H1 (cell line): ENCODE results near the gene YBX2. TPM values are rescaled to one million over a fixed set of nuclear protein-coding genes. Genes with fewer than 3 reads are reported as not detected.

Experiments used
- CTCF ChIA-PET: fragments of 300-600 bp; sonication (Branson Sonifier 250); formaldehyde crosslinking; loops from one replicate; lab custom pipeline; 2021; ENCODE audit not compliant: partially characterized antibody; lab: Charles Lee
- POLR2A ChIA-PET: fragments of 300-600 bp; sonication (Branson Sonifier 250); formaldehyde crosslinking; loops from one replicate; lab custom pipeline; 2021; ENCODE audit warnings: inconsistent platforms; ENCODE audit not compliant: partially characterized antibody; lab: Charles Lee
- DNase-seq, 2 experiments: peaks; one replicate each; pipeline versions ENCODE4 v3.0.0 to v3.0.0-alpha.2; 2010 to 2022; ENCODE audit warnings: low spot score in 2 of 2, low read depth in 1 of 2, mixed read lengths in 1 of 2
- FAIRE-seq: peaks from 2 replicates; lab custom pipeline; 2011; peaks lifted over from hg19 to GRCh38; lab: Jason Lieb, UNC
- H2AFZ ChIP-seq: 2 replicates; pipeline ENCODE4 v1.8.1; 2012; ENCODE audit warnings: low read length, inconsistent platforms
- H2AK5ac ChIP-seq: 2 replicates; pipeline ENCODE4 v1.6.1; 2013; ENCODE audit warnings: low read depth, low read length
- H2BK120ac ChIP-seq: replicated peaks from 2 replicates; pipeline ENCODE3; 2013; ENCODE audit warnings: low read depth, low read length, inconsistent platforms
- H2BK12ac ChIP-seq: 2 replicates; pipeline ENCODE4 v1.6.1; 2013; ENCODE audit warnings: low read depth, low read length
- H2BK15ac ChIP-seq: 2 replicates; pipeline ENCODE4 v1.6.1; 2013; ENCODE audit warnings: low read length
- H2BK20ac ChIP-seq: 2 replicates; pipeline ENCODE4 v1.6.1; 2013; ENCODE audit warnings: low read length
- H2BK5ac ChIP-seq: 2 replicates; pipeline ENCODE4 v1.6.1; 2013; ENCODE audit warnings: low read depth, low read length
- H3K14ac ChIP-seq: 2 replicates; pipeline ENCODE4 v1.6.1; 2013; ENCODE audit warnings: inconsistent platforms; ENCODE audit not compliant: insufficient read length
- H3K18ac ChIP-seq: 2 replicates; pipeline ENCODE4 v1.6.1; 2013; ENCODE audit warnings: low read length; ENCODE audit errors: extremely low read depth
- H3K23ac ChIP-seq: 2 replicates; pipeline ENCODE4 v1.6.1; 2013; ENCODE audit warnings: inconsistent platforms; ENCODE audit not compliant: insufficient read length
- H3K23me2 ChIP-seq: 2 replicates; pipeline ENCODE4 v1.6.1; 2013; ENCODE audit warnings: low read depth, low read length
- H3K27ac ChIP-seq: 2 replicates; pipeline ENCODE4 v1.6.1; 2011; ENCODE audit warnings: low read depth, low read length, inconsistent platforms
- H3K27me3 ChIP-seq, 4 experiments: replicated peaks in 1 of 4; 1 replicate in 1 of 4; 2 replicates in 3 of 4; pipeline versions ENCODE4 v1.6.1 to v1.8.1; 2011 to 2013; ENCODE audit warnings: low read length in 3 of 4, mild to moderate bottlenecking in 3 of 4, inconsistent platforms in 2 of 4, mixed read lengths in 2 of 4, moderate library complexity in 1 of 4; ENCODE audit not compliant: control insufficient read depth in 3 of 4, insufficient read depth in 3 of 4; ENCODE audit errors: extremely low read depth in 1 of 4
- H3K36me3 ChIP-seq, 4 experiments: 2 replicates each; pipeline versions ENCODE4 v1.6.1 to v1.8.1; 2011 to 2013; ENCODE audit warnings: mild to moderate bottlenecking in 4 of 4, low read length in 3 of 4, moderate library complexity in 2 of 4, control low read depth in 1 of 4, inconsistent platforms in 1 of 4; ENCODE audit not compliant: insufficient read depth in 4 of 4, control insufficient read depth in 2 of 4
- H3K4ac ChIP-seq: replicated peaks from 2 replicates; pipeline ENCODE3; 2013; ENCODE audit warnings: low read length, low read depth, mixed read lengths, inconsistent platforms; ENCODE audit not compliant: insufficient read length
- H3K4me1 ChIP-seq, 4 experiments: replicated peaks in 1 of 4; 1 replicate in 1 of 4; 2 replicates in 3 of 4; pipeline versions ENCODE4 v1.6.1 to v1.8.1; 2011 to 2013; ENCODE audit warnings: low read length in 3 of 4, inconsistent platforms in 2 of 4, mixed read lengths in 1 of 4; ENCODE audit not compliant: insufficient read depth in 4 of 4, control insufficient read depth in 3 of 4
- H3K4me2 ChIP-seq, 2 experiments: 2 replicates each; pipeline versions ENCODE4 v1.6.1 to v1.8.1; 2011 to 2013; ENCODE audit warnings: low read depth in 2 of 2, low read length in 2 of 2, control low read depth in 1 of 2, inconsistent platforms in 1 of 2, mild to moderate bottlenecking in 1 of 2; ENCODE audit not compliant: insufficient read depth in 1 of 2
- H3K4me3 ChIP-seq, 4 experiments: fragments of 200-600, 300-600 bp in 1 of 4; sonication (generic), shearing (Covaris generic), sonication (Bioruptor Twin) in 1 of 4; 2 replicates each; pipeline versions ENCODE4 v1.5.1 to v1.8.1; 2011 to 2016; ENCODE audit warnings: low read length in 4 of 4, low read depth in 3 of 4, control low read depth in 2 of 4, inconsistent platforms in 2 of 4, mild to moderate bottlenecking in 2 of 4, mixed read lengths in 1 of 4, moderate library complexity in 1 of 4; ENCODE audit not compliant: insufficient read depth in 2 of 4; ENCODE audit errors: extremely low read depth in 1 of 4
- H3K56ac ChIP-seq: replicated peaks from 2 replicates; pipeline ENCODE3; 2013; ENCODE audit warnings: low read depth, mild to moderate bottlenecking, mixed read lengths, low read length, inconsistent platforms; ENCODE audit not compliant: insufficient read length
- H3K79me1 ChIP-seq: 2 replicates; pipeline ENCODE4 v1.6.1; 2013; ENCODE audit warnings: low read depth, low read length, control low read depth
- H3K79me2 ChIP-seq, 2 experiments: 2 replicates each; pipeline versions ENCODE4 v1.6.1 to v1.8.1; 2012 to 2013; ENCODE audit warnings: low read length in 2 of 2, mild to moderate bottlenecking in 2 of 2, inconsistent platforms in 1 of 2; ENCODE audit not compliant: insufficient read depth in 2 of 2, control insufficient read depth in 1 of 2
- H3K9ac ChIP-seq, 4 experiments: replicated peaks in 1 of 4; 1 replicate in 1 of 4; 2 replicates in 3 of 4; pipeline versions ENCODE4 v1.6.1 to v1.8.1; 2011 to 2013; ENCODE audit warnings: low read depth in 3 of 4, low read length in 3 of 4, control low read depth in 2 of 4, mild to moderate bottlenecking in 2 of 4, moderate library complexity in 2 of 4, inconsistent platforms in 1 of 4; ENCODE audit errors: extremely low read depth in 1 of 4
- H3K9me3 ChIP-seq, 2 experiments: 2 replicates each; pipeline versions ENCODE4 v1.6.1 to v1.8.1; 2012 to 2013; ENCODE audit warnings: mild to moderate bottlenecking in 2 of 2, moderate library complexity in 2 of 2, control low read depth in 1 of 2, inconsistent platforms in 1 of 2, low read depth in 1 of 2, low read length in 1 of 2, mixed read lengths in 1 of 2; ENCODE audit not compliant: insufficient read depth in 2 of 2
- H4K20me1 ChIP-seq, 2 experiments: replicated peaks in 1 of 2; 2 replicates each; pipeline versions ENCODE3 to v1.8.1; 2011 to 2013; ENCODE audit warnings: inconsistent platforms in 2 of 2, low read length in 2 of 2, mild to moderate bottlenecking in 1 of 2; ENCODE audit not compliant: insufficient read depth in 2 of 2, control insufficient read depth in 1 of 2
- H4K5ac ChIP-seq: 2 replicates; pipeline ENCODE4 v1.6.1; 2013; ENCODE audit warnings: low read length, low read depth, mixed read lengths, inconsistent platforms; ENCODE audit not compliant: insufficient read length
- H4K8ac ChIP-seq: 2 replicates; pipeline ENCODE4 v1.8.0; 2013; ENCODE audit warnings: mild to moderate bottlenecking, moderate library complexity, low read length, inconsistent platforms; ENCODE audit not compliant: insufficient read depth; ENCODE audit errors: extremely low read depth
- H4K91ac ChIP-seq: replicated peaks from 2 replicates; pipeline ENCODE3; 2013; ENCODE audit warnings: low read length, mixed read lengths, inconsistent platforms; ENCODE audit not compliant: insufficient read length
- HDAC6 ChIP-seq: IDR thresholded peaks from one replicate; pipeline ENCODE4 v1.7.1; 2012; ENCODE audit warnings: low read depth, mild to moderate bottlenecking, inconsistent platforms, low read length, moderate library complexity
- RFX5 ChIP-seq: IDR thresholded peaks from 2 replicates; pipeline ENCODE4 v1.6.1; 2011; ENCODE audit warnings: low read depth, low read length, improper control_type of control experiment, borderline replicate concordance
- SIX5 ChIP-seq: IDR thresholded peaks from 2 replicates; pipeline ENCODE4 v1.6.1; 2011; ENCODE audit warnings: mild to moderate bottlenecking, low read depth, low read length
- TAF1 ChIP-seq: IDR thresholded peaks from 2 replicates; pipeline ENCODE4 v1.6.1; 2011; ENCODE audit warnings: mild to moderate bottlenecking, low read depth, low read length
- WGBS, 2 experiments: shearing (Covaris generic) in 1 of 2; methylation state at CpG; one replicate each; pipeline versions ENCODE4 v1.1.6 to v1.1.7; 2013 to 2015; ENCODE audit warnings: low lambda C conversion rate in 2 of 2, mixed read lengths in 2 of 2, inconsistent platforms in 1 of 2, low coverage in 1 of 2, missing lambda C conversion rate in 1 of 2; ENCODE audit not compliant: insufficient replicate concordance in 2 of 2, insufficient coverage in 1 of 2, insufficient read length in 1 of 2; ENCODE audit errors: extremely low coverage in 1 of 2, missing lambda C conversion rate in 1 of 2; 5-methylcytosine and 5-hydroxymethylcytosine counted together
- polyA plus RNA-seq, 7 experiments: library from polyadenylated mRNA; depleted of rRNA in 3 of 7; stranded (reverse) in 5 of 7; unstranded in 2 of 7; fragments of >200 nt in 5 of 7; fragments of 200-250 nt in 2 of 7; gene quantifications; 1 replicate in 5 of 7; 2 replicates in 1 of 7; 4 replicates in 1 of 7; pipeline versions ENCODE4 v1.2.1 to v1.2.3, GENCODE V29; 2011 to 2013; ENCODE audit warnings: missing spikeins in 2 of 7, mixed read lengths in 2 of 7
- total RNA-seq: library from RNA; stranded (reverse); fragmentation: NEBNext Ultra II Directional; extraction: Animal tissue kit (Norgen Biotek cat#: 25700); gene quantifications from 2 replicates; pipeline ENCODE4 v1.2.1, GENCODE V29; 2021
- TF ChIP-seq, protein P1 (sequence below), 3 experiments: IDR thresholded peaks; 1 replicate in 2 of 3; 2 replicates in 1 of 3; pipeline versions ENCODE4 v1.5.1 to v1.6.1; 2011; ENCODE audit warnings: low read length in 3 of 3, mild to moderate bottlenecking in 3 of 3, inconsistent platforms in 2 of 3, low read depth in 1 of 3, moderate library complexity in 1 of 3; ENCODE audit not compliant: insufficient read depth in 1 of 3; ENCODE audit errors: control extremely low read depth in 1 of 3

YBX2 gene
- total and polyA plus RNA-seq, 2 of the 8 experiments (the other 6 are each of a cell fraction or from before 2014, with no cell fraction given), result 19.2 to 30.5 TPM

GRCh38 chr17:7266784-7267183 is 27.7 kb downstream of the YBX2 start:
- no peak overlapping the region for H2BK120ac ChIP-seq
- H3K23me2 ChIP-seq, result peaks cover 3% of the 10 kb centered on the region
- H3K9ac ChIP-seq, result no peak overlapping the region
- H2AFZ ChIP-seq, result no peak overlapping the region
- no peak overlapping the region for H4K8ac ChIP-seq
- no peak overlapping the region for H3K14ac ChIP-seq
- FAIRE-seq (no peak), DNase-seq (no peak)
- peak overlapping the region; percentile 35 for H4K91ac ChIP-seq
- POLR2A ChIA-PET, result interaction anchor here (0.8 to 13.7 kb wide), 7 partner anchors 8 to 63 kb away, joined by 3 to 159 read pairs (median 6); partner anchors contain the start of genes ACADVL, DLG4, DVL2 and GABARAP
- H2BK15ac ChIP-seq, result no peak overlapping the region
- no peak overlapping the region for H3K27ac ChIP-seq
- H3K36me3 ChIP-seq, result no peaks in the 10 kb centered on the region
- no peak for TF ChIP-seq TAF1
- no peak for TF ChIP-seq RFX5
- no peak for TF ChIP-seq HDAC6
- TF ChIP-seq, protein P1, sequence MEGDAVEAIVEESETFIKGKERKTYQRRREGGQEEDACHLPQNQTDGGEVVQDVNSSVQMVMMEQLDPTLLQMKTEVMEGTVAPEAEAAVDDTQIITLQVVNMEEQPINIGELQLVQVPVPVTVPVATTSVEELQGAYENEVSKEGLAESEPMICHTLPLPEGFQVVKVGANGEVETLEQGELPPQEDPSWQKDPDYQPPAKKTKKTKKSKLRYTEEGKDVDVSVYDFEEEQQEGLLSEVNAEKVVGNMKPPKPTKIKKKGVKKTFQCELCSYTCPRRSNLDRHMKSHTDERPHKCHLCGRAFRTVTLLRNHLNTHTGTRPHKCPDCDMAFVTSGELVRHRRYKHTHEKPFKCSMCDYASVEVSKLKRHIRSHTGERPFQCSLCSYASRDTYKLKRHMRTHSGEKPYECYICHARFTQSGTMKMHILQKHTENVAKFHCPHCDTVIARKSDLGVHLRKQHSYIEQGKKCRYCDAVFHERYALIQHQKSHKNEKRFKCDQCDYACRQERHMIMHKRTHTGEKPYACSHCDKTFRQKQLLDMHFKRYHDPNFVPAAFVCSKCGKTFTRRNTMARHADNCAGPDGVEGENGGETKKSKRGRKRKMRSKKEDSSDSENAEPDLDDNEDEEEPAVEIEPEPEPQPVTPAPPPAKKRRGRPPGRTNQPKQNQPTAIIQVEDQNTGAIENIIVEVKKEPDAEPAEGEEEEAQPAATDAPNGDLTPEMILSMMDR (IDR thresholded peaks at IDR 0.05; ENCODE audit: control extremely low read depth in 1 of 3, insufficient read depth in 1 of 3, low read depth in 1 of 3, low read length in 3 of 3), result no peak
- TF ChIP-seq SIX5, result no peak
- H3K4me1 ChIP-seq, result peaks cover 0 to 8% (median 4%) of the 10 kb centered on the region in 4 experiments; a peak in 4 of 7 replicates
- peaks cover under 1% of the 10 kb centered on the region; the same call in 1 of the 2 replicates for H3K79me1 ChIP-seq
- WGBS, 2 experiments, result 92% methylated on average over 1 of the region's 1 CpG; no CpG with 5 or more reads in 1 of the 2 experiments
- H4K5ac ChIP-seq, result no peak overlapping the region
- H3K23ac ChIP-seq, result no peak overlapping the region
- H2BK5ac ChIP-seq, result no peak overlapping the region; the same call in 1 of the 2 replicates
- H3K4ac ChIP-seq, result no peak overlapping the region
- no peak overlapping the region for H2BK20ac ChIP-seq
- no peak overlapping the region for H3K56ac ChIP-seq
- 0 out of 2 replicates have a peak overlapping the region, but pooled peaks have one; percentile 28 for H3K18ac ChIP-seq
- H4K20me1 ChIP-seq, result peaks cover 0 to under 1% of the 10 kb centered on the region in 2 experiments
- CTCF ChIA-PET, result interaction anchor here (0.6 to 2.8 kb wide), 8 partner anchors 14 to 1830 kb away, joined by 3 to 17 read pairs (median 4); partner anchors contain the start of gene SLC2A4
- no peak overlapping the region for H2AK5ac ChIP-seq
- H3K4me2 ChIP-seq, result no peak overlapping the region; a peak in 1 of 4 replicates
- peaks cover 0 to 1% of the 10 kb centered on the region in 2 experiments; a peak in 1 of 4 replicates for H3K79me2 ChIP-seq
- H3K27me3 ChIP-seq, result no peaks in the 10 kb centered on the region
- H3K4me3 ChIP-seq, result no peak overlapping the region
- H3K9me3 ChIP-seq, result no peaks in the 10 kb centered on the region
- 0 out of 2 replicates have a peak overlapping the region, but pooled peaks have one; percentile 60 for H2BK12ac ChIP-seq
